ENCODE measurements around the gene RAI1. TPM values are rescaled to one million over a fixed set of nuclear protein-coding genes. Genes with fewer than 3 reads are reported as not detected.

Gene RAI1
- total RNA-seq, 1 donor from 2014 or later, result 29.2 TPM

GRCh38 chr17:17796787-17797061 is 115.5 kb downstream of the RAI1 start:
- Histone ChIP-seq H3K27me3 (no peaks in the 10 kb centered on the region), H3K4me1 (peaks cover 17% of the 10 kb centered on the region), H3K36me3 (peaks cover 0 to 52% of the 10 kb centered on the region in 2 donors), H3K27ac (no peak overlapping the region), H3K4me3 (no peak overlapping the region), H3K9me3 (no peaks in the 10 kb centered on the region)
- DNase-seq (ENCODE audit: extremely low spot score in 2 of 2), result no peak
- TF ChIP-seq POLR2AphosphoS5 (IDR thresholded peaks at IDR 0.05; ENCODE audit: insufficient read depth in 1 of 2, low read depth in 1 of 2), result no peak
- TF ChIP-seq POLR2A (IDR thresholded peaks at IDR 0.05), result no peak
- no peak for TF ChIP-seq CTCF (IDR thresholded peaks at IDR 0.05)
- intact Hi-C loops (cut with DNase I), result no loop called here

- peaks cover 12% of the 10 kb centered on the region for H3K4me1 ChIP-seq
- no peaks in the 10 kb centered on the region for H3K27me3 ChIP-seq
- peaks cover 0 to 52% of the 10 kb centered on the region in 2 donors for H3K36me3 ChIP-seq
- TF ChIP-seq POLR2AphosphoS5 (IDR thresholded peaks at IDR 0.05; ENCODE audit: insufficient read depth in 1 of 2, low read depth in 1 of 2) (no peak), CTCF (IDR thresholded peaks at IDR 0.05) (no peak), POLR2A (IDR thresholded peaks at IDR 0.05) (no peak)
- no peaks in the 10 kb centered on the region for H3K9me3 ChIP-seq
- no peak for DNase-seq (ENCODE audit: extremely low spot score in 2 of 2)
- intact Hi-C loops (cut with DNase I), result no loop called here
- H3K4me3 ChIP-seq, result no peak overlapping the region
- H3K27ac ChIP-seq, result no peak overlapping the region
Observed at GRCh38 chr17:17797119-17797809, 116.0 kb downstream of the RAI1 start.

DNA sequence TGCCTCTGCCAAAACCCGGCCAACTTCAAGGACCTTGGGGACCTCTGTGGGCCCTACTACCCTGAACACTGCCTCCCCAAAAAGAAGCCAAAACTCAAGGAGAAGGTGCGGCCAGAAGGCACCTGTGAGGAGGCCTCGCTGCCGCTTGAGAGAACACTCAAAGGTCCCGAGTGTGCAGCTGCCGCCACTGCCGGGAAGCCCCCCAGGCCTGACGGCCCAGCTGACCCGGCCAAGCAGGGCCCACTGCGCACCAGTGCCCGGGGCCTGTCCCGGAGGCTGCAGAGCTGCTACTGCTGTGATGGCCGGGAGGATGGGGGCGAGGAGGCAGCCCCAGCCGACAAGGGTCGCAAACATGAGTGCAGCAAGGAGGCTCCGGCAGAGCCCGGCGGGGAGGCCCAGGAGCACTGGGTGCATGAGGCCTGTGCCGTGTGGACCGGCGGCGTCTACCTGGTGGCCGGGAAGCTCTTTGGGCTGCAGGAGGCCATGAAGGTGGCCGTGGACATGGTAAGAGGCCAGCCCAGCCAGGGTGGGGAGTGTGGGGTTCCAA is 116.8 kb downstream of the RAI1 start:
- no peak overlapping the region for H3K4me3 ChIP-seq
- H3K27ac ChIP-seq, result no peak overlapping the region
- TF ChIP-seq CTCF (IDR thresholded peaks at IDR 0.05) (no peak), POLR2AphosphoS5 (IDR thresholded peaks at IDR 0.05; ENCODE audit: insufficient read depth in 1 of 2, low read depth in 1 of 2) (no peak), POLR2A (IDR thresholded peaks at IDR 0.05) (no peak)
- peaks cover 4% of the 10 kb centered on the region for H3K4me1 ChIP-seq
- intact Hi-C loops (cut with DNase I), result no loop called here
- DNase-seq (ENCODE audit: extremely low spot score in 2 of 2), result no peak
- H3K9me3 ChIP-seq, result no peaks in the 10 kb centered on the region
- no peaks in the 10 kb centered on the region for H3K27me3 ChIP-seq
- H3K36me3 ChIP-seq, result peaks cover 0 to 52% of the 10 kb centered on the region in 2 donors

DNA sequence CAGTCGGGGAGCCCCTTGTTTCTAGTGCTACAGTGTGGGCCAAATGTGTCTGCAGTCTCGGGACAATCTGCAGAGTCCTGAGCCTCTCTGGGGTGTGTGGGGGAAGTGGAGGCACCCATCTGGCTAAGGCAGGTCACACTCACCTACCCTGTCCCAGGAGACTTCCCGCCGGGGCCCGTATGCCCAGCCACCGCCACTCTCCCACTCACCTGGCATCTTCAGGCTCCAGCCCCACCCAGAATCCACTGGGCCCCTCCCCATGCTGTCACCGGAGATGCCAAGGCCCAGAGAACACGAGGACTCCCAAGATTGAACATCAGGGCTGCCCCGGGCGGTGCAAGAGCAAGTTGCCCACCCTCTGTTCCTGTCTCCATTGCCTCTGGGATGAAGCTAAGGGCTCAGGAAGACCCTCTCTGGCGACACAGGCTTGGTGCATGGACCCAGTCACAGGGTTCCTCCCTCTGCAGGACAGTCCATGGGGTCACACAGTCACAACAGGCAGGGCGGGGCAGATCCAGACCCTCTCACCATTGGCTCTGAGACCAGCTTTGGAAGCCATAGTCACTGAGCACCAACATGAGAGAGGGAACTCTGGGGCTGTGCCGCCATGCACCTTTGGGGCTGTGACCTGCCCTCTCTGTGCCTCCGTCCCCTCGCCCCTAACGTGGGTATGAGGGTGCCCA is 117.5 kb downstream of the RAI1 start:
- no peak for DNase-seq (ENCODE audit: extremely low spot score in 2 of 2)
- Histone ChIP-seq H3K9me3 (no peaks in the 10 kb centered on the region), H3K4me3 (no peak overlapping the region), H3K36me3 (peaks cover 0 to 47% of the 10 kb centered on the region in 2 donors), H3K4me1 (no peaks in the 10 kb centered on the region), H3K27ac (no peak overlapping the region), H3K27me3 (no peaks in the 10 kb centered on the region)
- TF ChIP-seq POLR2AphosphoS5 (IDR thresholded peaks at IDR 0.05; ENCODE audit: insufficient read depth in 1 of 2, low read depth in 1 of 2), result no peak
- TF ChIP-seq POLR2A (IDR thresholded peaks at IDR 0.05), result no peak
- TF ChIP-seq CTCF (IDR thresholded peaks at IDR 0.05), result no peak
- intact Hi-C loops (cut with DNase I), result no loop called here

- Histone ChIP-seq H3K4me3 (no peak overlapping the region), H3K36me3 (peaks cover 0 to 36% of the 10 kb centered on the region in 2 donors), H3K4me1 (no peaks in the 10 kb centered on the region), H3K9me3 (no peaks in the 10 kb centered on the region), H3K27me3 (no peaks in the 10 kb centered on the region), H3K27ac (no peak overlapping the region)
- DNase-seq (ENCODE audit: extremely low spot score in 2 of 2), result no peak
- TF ChIP-seq POLR2AphosphoS5 (IDR thresholded peaks at IDR 0.05; ENCODE audit: insufficient read depth in 1 of 2, low read depth in 1 of 2) (no peak), POLR2A (IDR thresholded peaks at IDR 0.05) (no peak), CTCF (IDR thresholded peaks at IDR 0.05) (no peak)
- intact Hi-C loops (cut with DNase I), result no loop called here
Observed at GRCh38 chr17:17800504-17801021, 119.3 kb downstream of the RAI1 start.
